Thymus (tissue), 11 donors: ENCODE data around the gene FNIP2. TPM values are rescaled to one million over a fixed set of nuclear protein-coding genes. Genes with fewer than 3 reads are reported as not detected.
"Not testable (repeated sequence)": the region's sequence is repeated elsewhere in the genome, so short reads cannot be mapped to it uniquely, and the experiment has no call there.

Source experiments
- DNase-seq, 9 donors: peaks; one replicate each; pipeline ENCODE4 v3.0.0-alpha.2; 2013; ENCODE audit warnings: low spot score in 9 of 9, low read depth in 6 of 9, missing footprints in 1 of 9
- H3K27ac ChIP-seq, 2 donors: one replicate each; pipeline ENCODE4 v1.5.1; 2013; ENCODE audit warnings: control low read depth in 1 of 2, low read depth in 1 of 2, low read length in 1 of 2, mild to moderate bottlenecking in 1 of 2, moderate library complexity in 1 of 2
- H3K27me3 ChIP-seq, 2 donors: one replicate each; pipeline ENCODE4 v1.5.1; 2013; ENCODE audit warnings: low read length in 1 of 2; ENCODE audit not compliant: control insufficient read depth in 2 of 2, insufficient read depth in 1 of 2
- H3K36me3 ChIP-seq, 2 donors: one replicate each; pipeline ENCODE4 v1.5.1; 2013; ENCODE audit warnings: low read length in 1 of 2, mild to moderate bottlenecking in 1 of 2, moderate library complexity in 1 of 2; ENCODE audit not compliant: control insufficient read depth in 2 of 2, insufficient read depth in 2 of 2
- H3K4me1 ChIP-seq, 2 donors: one replicate each; pipeline ENCODE4 v1.5.1; 2013; ENCODE audit warnings: low read length in 2 of 2; ENCODE audit not compliant: control insufficient read depth in 2 of 2, insufficient read depth in 2 of 2
- H3K4me3 ChIP-seq, 2 donors: one replicate each; pipeline ENCODE4 v1.5.1; 2013; ENCODE audit warnings: low read length in 2 of 2, control low read depth in 1 of 2, mild to moderate bottlenecking in 1 of 2
- H3K9me3 ChIP-seq, 2 donors: one replicate each; pipeline ENCODE4 v1.5.1; 2013; ENCODE audit warnings: low read length in 1 of 2, mild to moderate bottlenecking in 1 of 2; ENCODE audit not compliant: control insufficient read depth in 2 of 2, insufficient read depth in 1 of 2
- WGBS: extraction: QIAGEN DNeasy Blood & Tissue Kit; methylation state at CpG from one replicate; pipeline ENCODE4 v1.1.7; 2013; 5-methylcytosine and 5-hydroxymethylcytosine counted together
- polyA plus RNA-seq: library from polyadenylated mRNA; stranded (reverse); fragments of 200-250 nt; gene quantifications from one replicate; pipeline ENCODE4 v1.2.3, GENCODE V29; 2013
- total RNA-seq: library from RNA; stranded (reverse); fragments of 120-200 nt; gene quantifications from one replicate; pipeline ENCODE4 v1.2.4, GENCODE V29; 2013
- donor health status: healthy.

FNIP2 gene
- total and polyA plus RNA-seq, 2 donors: 11.8 to 12.6 TPM

- no peaks in the 10 kb centered on the region for H3K27me3 ChIP-seq
- 97% methylated on average over 3 of the region's 3 CpGs for WGBS
- DNase-seq: no peak
- H3K4me3 ChIP-seq: no peak overlapping the region
- H3K9me3 ChIP-seq: no peaks in the 10 kb centered on the region
- no peak overlapping the region for H3K27ac ChIP-seq
- H3K4me1 ChIP-seq: no peaks in the 10 kb centered on the region
- H3K36me3 ChIP-seq: no peaks in the 10 kb centered on the region
Observed at GRCh38 chr4:158946825-158947224, 178.0 kb downstream of the FNIP2 start.

- peaks cover 0 to 2% of the 10 kb centered on the region in 2 donors for H3K9me3 ChIP-seq
- H3K27me3 ChIP-seq: no peaks in the 10 kb centered on the region
- no peaks in the 10 kb centered on the region for H3K4me1 ChIP-seq
- no peak for DNase-seq
- H3K4me3 ChIP-seq: no peak overlapping the region
- WGBS: 94% methylated on average over 2 of the region's 2 CpGs
- no peaks in the 10 kb centered on the region for H3K36me3 ChIP-seq
- H3K27ac ChIP-seq: no peak overlapping the region
Observed at GRCh38 chr4:158948071-158948470, 179.2 kb downstream of the FNIP2 start.

DNA sequence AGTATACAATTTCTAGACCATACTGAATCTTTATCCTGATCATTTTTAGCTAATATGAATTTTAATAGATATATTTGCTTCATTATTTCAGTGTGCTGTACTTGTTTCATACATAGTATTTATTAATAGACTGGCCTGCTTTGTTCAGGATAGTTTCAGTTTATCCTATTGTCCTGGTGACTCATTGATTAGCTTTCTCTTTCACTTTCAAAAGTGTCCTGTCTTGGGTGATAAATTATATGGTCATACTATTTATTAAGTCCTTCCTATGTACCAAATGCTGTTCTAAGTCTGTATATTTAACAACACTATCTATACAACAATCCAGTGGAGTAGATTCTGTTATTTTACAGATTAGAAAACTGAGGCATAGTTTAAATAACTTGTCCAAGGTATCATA is 180.3 kb downstream of the FNIP2 start:
- Histone ChIP-seq H3K9me3 (peaks cover 0 to 5% of the 10 kb centered on the region in 2 donors), H3K27me3 (no peaks in the 10 kb centered on the region), H3K36me3 (no peaks in the 10 kb centered on the region), H3K4me1 (no peaks in the 10 kb centered on the region), H3K4me3 (no peak overlapping the region), H3K27ac (no peak overlapping the region)
- DNase-seq: no peak

DNA sequence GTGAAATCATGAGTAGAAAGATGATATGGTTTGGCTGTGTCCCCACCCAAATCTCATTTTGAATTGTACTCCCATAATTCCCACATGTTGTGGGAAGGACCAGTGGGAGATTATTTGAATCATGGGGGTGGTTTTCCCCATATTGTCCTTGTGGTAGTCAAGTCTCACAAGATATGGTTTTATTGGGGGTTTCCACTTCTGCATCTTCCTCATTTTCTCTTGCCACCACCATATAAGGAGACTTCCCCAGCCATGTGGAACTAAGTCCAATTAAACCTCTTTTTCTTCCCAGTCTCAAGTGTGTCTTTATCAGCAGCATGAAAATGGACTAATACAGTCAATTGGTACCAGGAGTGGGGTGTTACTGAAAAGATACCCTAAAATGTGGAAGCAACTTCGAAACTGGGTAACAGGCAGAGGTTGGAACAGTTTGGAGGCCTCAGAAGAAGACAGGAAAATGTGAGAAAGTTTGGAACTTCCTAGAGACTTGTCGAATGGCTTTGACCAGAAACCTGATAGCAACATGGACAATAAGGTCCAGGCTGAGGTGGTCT is 183.5 kb downstream of the FNIP2 start:
- H3K4me1 ChIP-seq, H3K4me3 ChIP-seq, H3K36me3 ChIP-seq, H3K27ac ChIP-seq, H3K9me3 ChIP-seq, DNase-seq, H3K27me3 ChIP-seq: not testable (repeated sequence)
- WGBS: 97% methylated on average over 2 of the region's 2 CpGs

- not testable (repeated sequence) for H3K27ac ChIP-seq, H3K27me3 ChIP-seq, H3K36me3 ChIP-seq, H3K4me3 ChIP-seq, H3K9me3 ChIP-seq, DNase-seq, H3K4me1 ChIP-seq
- 97% methylated on average over 9 of the region's 9 CpGs for WGBS
Observed at GRCh38 chr4:158956345-158956744, 187.5 kb downstream of the FNIP2 start.

DNA sequence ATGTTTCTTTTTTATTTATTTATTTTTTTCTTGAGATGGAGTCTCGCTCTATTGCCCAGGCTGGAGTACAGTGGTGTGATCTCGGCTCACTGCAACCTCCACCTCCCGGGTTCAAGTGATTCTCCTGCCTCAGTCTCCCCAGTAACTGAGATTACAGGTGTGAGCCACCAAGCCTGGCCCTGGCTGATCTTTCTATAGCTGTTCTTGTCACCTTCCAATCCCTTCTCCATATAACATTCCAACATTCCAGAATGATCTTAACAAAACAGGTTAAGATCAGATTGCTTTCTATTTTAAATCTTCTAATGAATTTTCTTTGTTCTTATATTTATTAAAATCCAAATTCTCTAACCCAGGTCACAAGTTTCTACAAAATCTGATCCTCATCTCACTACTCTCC is 188.1 kb downstream of the FNIP2 start:
- H3K4me3 ChIP-seq, H3K9me3 ChIP-seq, H3K36me3 ChIP-seq, DNase-seq, H3K27ac ChIP-seq, H3K4me1 ChIP-seq, H3K27me3 ChIP-seq: not testable (repeated sequence)
- WGBS: 97% methylated on average over 3 of the region's 3 CpGs

Other genes starting within 250 kb of the FNIP2 start
- gene RXFP1, start 247.1 kb upstream of the FNIP2 start, total RNA-seq: 0.05 TPM
- 0.02 TPM for gene RXFP1, start 247.1 kb upstream of the FNIP2 start, polyA plus RNA-seq
- gene C4orf46, start 97.1 kb upstream of the FNIP2 start, total RNA-seq: 8.6 TPM
- gene C4orf46, start 97.1 kb upstream of the FNIP2 start, polyA plus RNA-seq: 6.4 TPM
- 18.0 TPM for gene ETFDH, start 96.7 kb upstream of the FNIP2 start, total RNA-seq
- gene ETFDH, start 96.7 kb upstream of the FNIP2 start, polyA plus RNA-seq: 24.8 TPM
- 33.8 TPM for gene PPID, start 45.6 kb upstream of the FNIP2 start, total RNA-seq
- gene PPID, start 45.6 kb upstream of the FNIP2 start, polyA plus RNA-seq: 34.3 TPM